ENCODE data around the gene ARAP1.

- TF ChIP-seq TAF1 (IDR thresholded peaks at IDR 0.05; ENCODE audit: borderline replicate concordance, low read depth, low read length): no peak
- TF ChIP-seq POLR2AphosphoS5 (IDR thresholded peaks at IDR 0.05; ENCODE audit: low read depth, low read length): no peak
- no peak for TF ChIP-seq POLR2A (IDR thresholded peaks at IDR 0.05; ENCODE audit: low read depth, low read length)
Observed at GRCh38 chr11:72799441-72799840, 47.2 kb upstream of the ARAP1 start.

Measured in GM12892 (cell line).